Activated CD8-positive, alpha-beta memory T cell treated with anti-CD3 and anti-CD28 coated beads for 4 hours (primary cell): ENCODE results near the gene DPM1.

Source experiments
- DNase-seq, 2 donors: peaks; one replicate each; pipeline ENCODE4 v3.0.0-alpha.2; 2020; ENCODE audit warnings: low read depth in 2 of 2

The DPM1 gene

GRCh38 chr20:50957798-50958614 is at the start of gene DPM1:
TSS of gene DPM1 (minus strand) at chr20:50958532. CDS start at chr20:50958523, 9 bp downstream.
- DNase-seq: peak; percentile 71 to 76

GRCh38 chr20:51005214-51005613 is 46.9 kb upstream of the DPM1 start:
- DNase-seq: no peak

GRCh38 chr20:51004781-51005180 is 46.4 kb upstream of the DPM1 start:
- no peak for DNase-seq

GRCh38 chr20:51004305-51004727 is 46.0 kb upstream of the DPM1 start:
- DNase-seq: no peak

- no peak for DNase-seq
These were observed 45.4 kb upstream of the DPM1 start for GRCh38 chr20:51003753-51004152.

GRCh38 chr20:51002633-51003032 is 44.3 kb upstream of the DPM1 start:
- DNase-seq: no peak

GRCh38 chr20:51001430-51002265 is 43.3 kb upstream of the DPM1 start:
- no peak for DNase-seq

- no peak for DNase-seq
These were observed 41.0 kb upstream of the DPM1 start for GRCh38 chr20:50999355-50999754.

GRCh38 chr20:50996901-50997865 is 38.9 kb upstream of the DPM1 start:
- DNase-seq: no peak

GRCh38 chr20:50995506-50995905 is 37.2 kb upstream of the DPM1 start:
- no peak for DNase-seq

- DNase-seq: no peak
These were observed 35.5 kb upstream of the DPM1 start for GRCh38 chr20:50993876-50994275.

- DNase-seq: no peak
These were observed 34.6 kb upstream of the DPM1 start for GRCh38 chr20:50992733-50993457.

GRCh38 chr20:50992336-50992732 is 34.0 kb upstream of the DPM1 start:
- no peak for DNase-seq

- no peak for DNase-seq
These were observed 32.7 kb upstream of the DPM1 start for GRCh38 chr20:50991076-50991475.

GRCh38 chr20:50987493-50988210 is 29.3 kb upstream of the DPM1 start:
- DNase-seq: peak; percentile 25 to 28

GRCh38 chr20:50983321-50983720 is 25.0 kb upstream of the DPM1 start:
- DNase-seq: no peak

- DNase-seq: no peak
These were observed 24.0 kb upstream of the DPM1 start for GRCh38 chr20:50982363-50982762.

GRCh38 chr20:50981714-50982048 is 23.3 kb upstream of the DPM1 start:
- no peak for DNase-seq

GRCh38 chr20:50980851-50981713 is 22.8 kb upstream of the DPM1 start:
- peak; percentile 41 to 42 for DNase-seq
